K562 (cell line): ENCODE measurements around the gene CCR9. TPM values are rescaled to one million over a fixed set of nuclear protein-coding genes. Genes with fewer than 3 reads are reported as not detected.

Source experiments
- ATAC-seq: fragments of 200-7000 bp; cut with Tn5 transposase; 3 replicates; pipeline ENCODE4 v1.9.1; 2020; ENCODE audit warnings: moderate library complexity
- BruUV-seq: library from RNA; stranded (reverse); fragments of 400-500 nt; replicated peaks from 2 replicates; lab custom pipeline; 2021; lab: Mats Ljungman, UMichigan
- CTCF ChIA-PET: fragments of 300-600 bp; formaldehyde crosslinking; extraction: SDS; loops from one replicate; lab custom pipeline; 2021; ENCODE audit warnings: low intra/inter-chr PET ratio; lab: Yijun Ruan, JAX
- POLR2A ChIA-PET: fragments of 300-600, 350-650 bp; sonication (Branson Sonifier 250); formaldehyde crosslinking; extraction: SDS; loops from one replicate; lab custom pipeline; 2021; ENCODE audit warnings: antibody characterized with exemption, inconsistent platforms; lab: Yijun Ruan, JAX
- DNase-seq, 4 experiments: peaks; one replicate each; pipeline versions ENCODE4 v3.0.0 to v3.0.0-alpha.2; 2011 to 2018; ENCODE audit warnings: low spot score in 3 of 4, mixed read lengths in 3 of 4; ENCODE audit errors: extremely low read depth in 1 of 4
- FAIRE-seq: peaks from 2 replicates; lab custom pipeline; 2011; peaks lifted over from hg19 to GRCh38; lab: Jason Lieb, UNC
- H2AFZ ChIP-seq: 2 replicates; pipeline ENCODE4 v1.6.0; 2011; ENCODE audit warnings: low read depth, low read length, control low read depth, inconsistent platforms
- H3K27ac ChIP-seq: fragments of 200-600 bp; 3 replicates; pipeline ENCODE4 v1.8.0; 2011; ENCODE audit warnings: low read depth, mild to moderate bottlenecking, control low read depth, inconsistent platforms, low read length, moderate library complexity, mixed read lengths; ENCODE audit errors: extremely low read depth
- H3K27me3 ChIP-seq, 2 experiments: fragments of 300-600 bp in 1 of 2; 2 replicates in 1 of 2; 3 replicates in 1 of 2; pipeline versions ENCODE4 v1.6.0 to v1.8.0; 2011; ENCODE audit warnings: inconsistent platforms in 2 of 2, low read length in 2 of 2, mild to moderate bottlenecking in 1 of 2, mixed read lengths in 1 of 2, moderate library complexity in 1 of 2; ENCODE audit not compliant: control insufficient read depth in 2 of 2, insufficient read depth in 2 of 2
- H3K36me3 ChIP-seq: fragments of 300-600 bp; 3 replicates; pipeline ENCODE4 v1.8.0; 2011; ENCODE audit warnings: mild to moderate bottlenecking, low read length, inconsistent platforms; ENCODE audit not compliant: control insufficient read depth, insufficient read depth
- H3K4me1 ChIP-seq, 2 experiments: fragments of 200-600 bp in 1 of 2; replicated peaks in 1 of 2; 2 replicates in 1 of 2; 3 replicates in 1 of 2; pipeline versions ENCODE4 v1.5.1 to v1.8.0; 2011; ENCODE audit warnings: inconsistent platforms in 2 of 2, low read length in 2 of 2, mild to moderate bottlenecking in 1 of 2, mixed read lengths in 1 of 2, moderate library complexity in 1 of 2; ENCODE audit not compliant: control insufficient read depth in 2 of 2, insufficient read depth in 2 of 2
- H3K4me2 ChIP-seq: 2 replicates; pipeline ENCODE4 v1.6.1; 2011; ENCODE audit warnings: low read length, control low read depth, inconsistent platforms, mixed read lengths; ENCODE audit not compliant: insufficient read depth
- H3K4me3 ChIP-seq: fragments of 200-600 bp; sonication (generic), shearing (Covaris generic); 2 replicates; pipeline ENCODE4 v1.5.1; 2016; ENCODE audit warnings: control low read depth, inconsistent platforms
- H3K79me2 ChIP-seq: fragments of 200-600 bp; 3 replicates; pipeline ENCODE4 v1.8.0; 2011; ENCODE audit warnings: low read length, inconsistent platforms; ENCODE audit not compliant: control insufficient read depth, insufficient read depth
- H3K9ac ChIP-seq, 2 experiments: 2 replicates each; pipeline versions ENCODE4 v1.6.0 to v1.6.1; 2011; ENCODE audit warnings: low read depth in 2 of 2, low read length in 2 of 2, control low read depth in 1 of 2, inconsistent platforms in 1 of 2, mild to moderate bottlenecking in 1 of 2, mixed read lengths in 1 of 2; ENCODE audit not compliant: insufficient read depth in 1 of 2
- H3K9me1 ChIP-seq: one replicate; pipeline ENCODE4 v1.6.0; 2011; ENCODE audit warnings: inconsistent platforms, mild to moderate bottlenecking, low read length, moderate library complexity; ENCODE audit not compliant: control insufficient read depth, insufficient read depth
- H3K9me3 ChIP-seq: replicated peaks from 2 replicates; pipeline ENCODE4 v1.5.1; 2011; ENCODE audit warnings: low read depth, low read length, inconsistent platforms; ENCODE audit not compliant: control insufficient read depth, insufficient read depth
- H4K20me1 ChIP-seq: replicated peaks from 2 replicates; pipeline ENCODE4 v1.6.1; 2011; ENCODE audit warnings: low read length, inconsistent platforms, mixed read lengths; ENCODE audit not compliant: control insufficient read depth, insufficient read depth
- BRD4 ChIP-seq: fragments of 200-600 bp; sonication (generic); IDR thresholded peaks from 2 replicates; pipeline ENCODE4 v1.6.1; 2017; ENCODE audit warnings: inconsistent platforms
- E4F1 ChIP-seq: fragments of 250-450 bp; sonication (Bioruptor Pico); IDR thresholded peaks from 2 replicates; pipeline ENCODE4 v1.5.0; 2021; ENCODE audit warnings: mild to moderate bottlenecking, borderline replicate concordance
- EP300 ChIP-seq: IDR thresholded peaks from 2 replicates; pipeline ENCODE4 v1.6.1; 2012; ENCODE audit warnings: low read length, improper control_type of control experiment
- FOXM1 ChIP-seq, 2 experiments: fragments of 450-650 bp in 1 of 2; sonication (generic) in 1 of 2; formaldehyde crosslinking in 1 of 2; IDR thresholded peaks; 2 replicates each; pipeline versions ENCODE4 v1.6.1 to v1.9.0; 2017 to 2022; ENCODE audit warnings: low read depth in 2 of 2, mild to moderate bottlenecking in 2 of 2, missing genetic modification reagents in 1 of 2, moderate library complexity in 1 of 2
- LCOR ChIP-seq: sonication (generic); formaldehyde crosslinking; IDR thresholded peaks from 2 replicates; pipeline ENCODE4 v1.8.0; 2022; ENCODE audit warnings: mild to moderate bottlenecking, missing genetic modification reagents
- MCM7 ChIP-seq, 2 experiments: fragments of 450-650 bp; IDR thresholded peaks; 2 replicates each; pipeline ENCODE4 v1.6.1; 2016 to 2018
- MLLT1 ChIP-seq, 2 experiments: fragments of 450-650 bp; IDR thresholded peaks; 2 replicates each; pipeline ENCODE4 v1.6.1; 2016
- NR1H2 ChIP-seq: sonication (generic); formaldehyde crosslinking; IDR thresholded peaks from 2 replicates; pipeline ENCODE4 v1.4.0; 2020; ENCODE audit warnings: mild to moderate bottlenecking, missing genetic modification reagents
- PTRF ChIP-seq: fragments of 450-650 bp; IDR thresholded peaks from 2 replicates; pipeline ENCODE4 v1.6.1; 2016; ENCODE audit warnings: mild to moderate bottlenecking, missing genetic modification characterization, missing compliant biosample characterization
- SIX5 ChIP-seq, 2 experiments: IDR thresholded peaks; 2 replicates each; pipeline ENCODE4 v1.6.1; 2011; ENCODE audit warnings: low read length in 2 of 2, borderline replicate concordance in 1 of 2, low read depth in 1 of 2, mild to moderate bottlenecking in 1 of 2, moderate library complexity in 1 of 2; ENCODE audit not compliant: insufficient read depth in 1 of 2
- SREBF2 ChIP-seq: sonication (generic); formaldehyde crosslinking; IDR thresholded peaks from 2 replicates; pipeline ENCODE4 v1.4.0; 2020; ENCODE audit warnings: mild to moderate bottlenecking, missing genetic modification reagents
- YY1 ChIP-seq, 3 experiments: IDR thresholded peaks; 2 replicates each; pipeline ENCODE4 v1.6.1; 2011; ENCODE audit warnings: low read length in 2 of 3, mild to moderate bottlenecking in 2 of 3, moderate library complexity in 2 of 3, borderline replicate concordance in 1 of 3, control low read depth in 1 of 3, low read depth in 1 of 3; ENCODE audit not compliant: insufficient read depth in 3 of 3, insufficient replicate concordance in 2 of 3, control insufficient read depth in 1 of 3, insufficient read length in 1 of 3; ENCODE audit errors: extremely low read depth in 1 of 3
- ZBTB1 ChIP-seq: sonication (generic); formaldehyde crosslinking; IDR thresholded peaks from 2 replicates; pipeline ENCODE4 v1.8.1; 2023; ENCODE audit warnings: missing genetic modification reagents, low read depth, mild to moderate bottlenecking, borderline replicate concordance
- ZBTB8A ChIP-seq: fragments of 450-650 bp; IDR thresholded peaks from 2 replicates; pipeline ENCODE4 v1.6.1; 2018; ENCODE audit warnings: mild to moderate bottlenecking, moderate library complexity; ENCODE audit not compliant: partially characterized antibody
- ZNF551 ChIP-seq: fragments of 250-450 bp; sonication (Bioruptor Pico); IDR thresholded peaks from 2 replicates; pipeline ENCODE4 v1.5.0; 2021; ENCODE audit warnings: mild to moderate bottlenecking, moderate library complexity
- ZNF766 ChIP-seq: fragments of 200-800 bp; sonication (Bioruptor generic); conservative IDR thresholded peaks from 2 replicates; pipeline ENCODE4 v1.6.1; 2016; ENCODE audit warnings: missing genetic modification characterization, missing compliant biosample characterization
- WGBS: fragments of 100-300 bp; shearing (Covaris generic); methylation state at CpG from one replicate; pipeline ENCODE4 v1.1.6; 2016; ENCODE audit warnings: low coverage, mixed read lengths; ENCODE audit not compliant: insufficient coverage; ENCODE audit errors: missing lambda C conversion rate; 5-methylcytosine and 5-hydroxymethylcytosine counted together
- in situ Hi-C: fragments of 300-500 bp; cut with MboI; formaldehyde crosslinking; loops from 4 replicates; pipeline ENCODE4 v1.15.0; 2018; ENCODE audit warnings: inconsistent platforms, mixed read lengths
- intact Hi-C: fragments of 100-400 bp; cut with micrococcal nuclease; formaldehyde crosslinking; loops from 2 replicates; pipeline ENCODE4 v1.14.2; 2022
- polyA plus RNA-seq, 8 experiments: library from polyadenylated mRNA; depleted of rRNA in 4 of 8; stranded (reverse) in 5 of 8; unstranded in 3 of 8; fragments of >200 nt; fragmentation: Nextera tagmentation in 2 of 8; fragmentation: Illumina TruSeq in 1 of 8; extraction: Ambion mirVana in 2 of 8; extraction: Trizol in 1 of 8; gene quantifications; 2 replicates each; pipeline versions ENCODE4 v1.2.1 to v1.2.3, GENCODE V29; 2011 to 2014; ENCODE audit warnings: inconsistent platforms in 1 of 8, missing spikeins in 1 of 8
- total RNA-seq, 7 experiments: library from RNA; depleted of rRNA in 6 of 7; stranded (reverse); fragments of >200 nt in 6 of 7; fragmentation: Illumina TruSeq in 2 of 7; extraction: Trizol in 2 of 7; gene quantifications; 2 replicates each; pipeline versions ENCODE4 v1.2.1 to v1.2.3, GENCODE V29; 2011 to 2021; ENCODE audit warnings: low replicate concordance in 1 of 7
- TF ChIP-seq, protein P1 (sequence below): sonication (generic); formaldehyde crosslinking; IDR thresholded peaks from 2 replicates; pipeline ENCODE4 v1.8.0; 2022; ENCODE audit warnings: mild to moderate bottlenecking, missing genetic modification reagents

CCR9 gene
- total and polyA plus RNA-seq, 9 of the 15 experiments (the other 6 are each of a cell fraction or from before 2014, with no cell fraction given): not detected

- no peak overlapping the region for H3K27ac ChIP-seq
- in situ Hi-C loops (loop anchor here (10.0 kb wide), 1 partner anchor 887 kb away; no protein-coding TSS in a partner anchor), intact Hi-C loops (loop anchor here (10.0 kb wide), 1 partner anchor 257 kb away; no protein-coding TSS in a partner anchor)
- no peaks in the 10 kb centered on the region for H3K9me3 ChIP-seq
- ChIA-PET CTCF (no interaction called here), POLR2A (interaction anchor here (0.5 to 1.0 kb wide), 2 partner anchors 36 to 419 kb away, joined by 3 read pairs; partner anchors contain the start of gene CCR9)
- no TSS peak for BruUV-seq
- TF ChIP-seq MLLT1 (IDR thresholded peaks at IDR 0.05): no peak
- TF ChIP-seq EP300: no peak
- TF ChIP-seq, protein P1, sequence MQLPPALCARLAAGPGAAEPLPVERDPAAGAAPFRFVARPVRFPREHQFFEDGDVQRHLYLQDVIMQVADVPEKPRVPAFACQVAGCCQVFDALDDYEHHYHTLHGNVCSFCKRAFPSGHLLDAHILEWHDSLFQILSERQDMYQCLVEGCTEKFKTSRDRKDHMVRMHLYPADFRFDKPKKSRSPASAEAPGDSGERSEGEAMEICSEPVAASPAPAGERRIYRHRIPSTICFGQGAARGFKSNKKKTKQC (CRISPR knock-in tag): no peak
- TF ChIP-seq YY1 (IDR thresholded peaks at IDR 0.05; ENCODE audit: borderline replicate concordance in 1 of 3, control insufficient read depth in 1 of 3, extremely low read depth in 1 of 3, insufficient read depth in 3 of 3, insufficient read length in 1 of 3, insufficient replicate concordance in 2 of 3, low read depth in 1 of 3, low read length in 2 of 3): no peak
- TF ChIP-seq LCOR (CRISPR knock-in tag): no peak
- TF ChIP-seq ZBTB8A: no peak
- no peak for TF ChIP-seq ZNF551 (CRISPR knock-in tag)
- no peak for TF ChIP-seq MCM7 (IDR thresholded peaks at IDR 0.05)
- no peak for TF ChIP-seq SIX5 (IDR thresholded peaks at IDR 0.05; ENCODE audit: borderline replicate concordance in 1 of 2, insufficient read depth in 1 of 2, low read depth in 1 of 2, low read length in 2 of 2)
- TF ChIP-seq ZBTB1 (CRISPR knock-in tag): no peak
- no peak for TF ChIP-seq E4F1 (CRISPR knock-in tag)
- no peak for TF ChIP-seq SREBF2
- no peak for TF ChIP-seq BRD4
- TF ChIP-seq NR1H2 (CRISPR knock-in tag): no peak
- no peak for TF ChIP-seq FOXM1 (IDR thresholded peaks at IDR 0.05; ENCODE audit: low read depth)
- no peak for TF ChIP-seq FOXM1 (CRISPR knock-in tag; IDR thresholded peaks at IDR 0.05; ENCODE audit: low read depth)
- TF ChIP-seq PTRF (tag): no peak
- no peak for TF ChIP-seq ZNF766 (CRISPR knock-in tag)
- ATAC-seq: no peak
- H3K9ac ChIP-seq: no peak overlapping the region
- 66% methylated on average over 3 of the region's 3 CpGs for WGBS
- no peaks in the 10 kb centered on the region for H3K27me3 ChIP-seq
- no peaks in the 10 kb centered on the region for H3K9me1 ChIP-seq
- H2AFZ ChIP-seq: no peak overlapping the region
- no peak overlapping the region for H3K4me3 ChIP-seq
- DNase-seq: no peak
- H4K20me1 ChIP-seq: no peaks in the 10 kb centered on the region
- no peak overlapping the region for H3K4me2 ChIP-seq
- FAIRE-seq: no peak
- H3K79me2 ChIP-seq: no peaks in the 10 kb centered on the region
- H3K4me1 ChIP-seq: no peaks in the 10 kb centered on the region
- peaks cover 45% of the 10 kb centered on the region; the same call in 1 of the 3 replicates for H3K36me3 ChIP-seq
Observed at GRCh38 chr3:45922039-45922326, 35.6 kb downstream of the CCR9 start.
